A549 (cell line): ENCODE data around the gene HS3ST3B1. TPM values are rescaled to one million over a fixed set of nuclear protein-coding genes. Genes with fewer than 3 reads are reported as not detected.
A peak's percentile ranks its signal among the peaks of the same experiment; 100 is the strongest.

Experiments used
- ATAC-seq, 2 experiments: fragments of 200-7000 bp in 1 of 2; fragments of >200 bp in 1 of 2; cut with Nextera tagmentation in 1 of 2; cut with Tn5 transposase in 1 of 2; 3 replicates each; pipeline versions ENCODE4 v1.8.0 to v1.9.1; 2018 to 2020; ENCODE audit warnings: mild to moderate bottlenecking in 1 of 2, moderate library complexity in 1 of 2
- CTCF ChIA-PET: fragments of 300-600 bp; sonication (Branson Sonifier 250); formaldehyde crosslinking; extraction: SDS; loops from one replicate; lab custom pipeline; 2021; ENCODE audit warnings: antibody characterized with exemption, inconsistent platforms; lab: Yijun Ruan, JAX
- POLR2A ChIA-PET: fragments of 350-600 bp; formaldehyde crosslinking; extraction: SDS; loops from one replicate; lab custom pipeline; 2021; ENCODE audit warnings: antibody characterized with exemption, inconsistent platforms; lab: Yijun Ruan, JAX
- DNase-seq, 2 experiments: peaks; one replicate each; pipeline versions ENCODE4 v3.0.0 to v3.0.0-alpha.2; 2011 to 2016; ENCODE audit warnings: low read depth in 1 of 2, low spot score in 1 of 2
- FAIRE-seq: peaks from 2 replicates; lab custom pipeline; 2011; peaks lifted over from hg19 to GRCh38; lab: Jason Lieb, UNC
- H3K27ac ChIP-seq, 2 experiments: fragments of >200 bp; sonication (Bioruptor Twin); formaldehyde crosslinking; 3 replicates each; pipeline ENCODE4 v1.5.1; 2016 to 2017
- H3K4me1 ChIP-seq: fragments of >200 bp; sonication (Bioruptor Twin); formaldehyde crosslinking; 3 replicates; pipeline ENCODE4 v1.6.1; 2016
- H3K4me2 ChIP-seq: fragments of >200 bp; sonication (Bioruptor Twin); formaldehyde crosslinking; 3 replicates; pipeline ENCODE4 v1.6.1; 2016
- H3K4me3 ChIP-seq: fragments of >200 bp; sonication (Bioruptor Twin); formaldehyde crosslinking; 3 replicates; pipeline ENCODE4 v1.5.1; 2016
- H3K9me3 ChIP-seq: fragments of >200 bp; sonication (Bioruptor Twin); formaldehyde crosslinking; 3 replicates; pipeline ENCODE4 v1.6.1; 2016
- CBX2 ChIP-seq: fragments of 200-600 bp; sonication (generic); IDR thresholded peaks from 2 replicates; pipeline ENCODE4 v1.6.1; 2016; ENCODE audit warnings: low read depth, mild to moderate bottlenecking, borderline replicate concordance
- CBX8 ChIP-seq: fragments of 200-600 bp; sonication (generic); IDR thresholded peaks from 2 replicates; pipeline ENCODE4 v1.6.1; 2016
- CTCF ChIP-seq: fragments of >200 bp; sonication (Bioruptor Twin); formaldehyde crosslinking; IDR thresholded peaks from 3 replicates; pipeline ENCODE4 v1.5.1; 2016
- E2F6 ChIP-seq: IDR thresholded peaks from 2 replicates; pipeline ENCODE4 v1.6.1; 2012; ENCODE audit warnings: low read depth, borderline replicate concordance
- ELK1 ChIP-seq: fragments of 150-350 bp; IDR thresholded peaks from 2 replicates; pipeline ENCODE4 v1.6.1; 2014; ENCODE audit warnings: low read depth, mild to moderate bottlenecking, low read length
- FOSB ChIP-seq: fragments of 250-450 bp; sonication (Bioruptor Pico); IDR thresholded peaks from 2 replicates; pipeline ENCODE4 v1.5.0; 2020; ENCODE audit warnings: mild to moderate bottlenecking, moderate library complexity
- HES2 ChIP-seq: fragments of >200 bp; sonication (Bioruptor Twin); formaldehyde crosslinking; IDR thresholded peaks from 2 replicates; pipeline ENCODE4 v1.6.1; 2016
- HOXA7 ChIP-seq: fragments of 250-450 bp; sonication (Bioruptor Pico); IDR thresholded peaks from 2 replicates; pipeline ENCODE4 v1.5.0; 2020; ENCODE audit warnings: mild to moderate bottlenecking, moderate library complexity
- KDM5A ChIP-seq: fragments of 200-600 bp; sonication (generic); IDR thresholded peaks from 2 replicates; pipeline ENCODE4 v1.6.1; 2016; ENCODE audit warnings: antibody characterized with exemption, mild to moderate bottlenecking
- MAFK ChIP-seq: fragments of 450-650 bp; IDR thresholded peaks from 2 replicates; pipeline ENCODE4 v1.6.1; 2014; ENCODE audit not compliant: partially characterized antibody
- MAZ ChIP-seq: fragments of 150-350 bp; IDR thresholded peaks from 2 replicates; pipeline ENCODE4 v1.6.1; 2014; ENCODE audit warnings: antibody characterized with exemption, low read depth, low read length, borderline replicate concordance
- PHF8 ChIP-seq: fragments of 200-600 bp; sonication (generic); IDR thresholded peaks from 2 replicates; pipeline ENCODE4 v1.6.1; 2016; ENCODE audit warnings: low read depth, mild to moderate bottlenecking, antibody characterized with exemption, moderate library complexity, borderline replicate concordance
- REST ChIP-seq: fragments of 200-600 bp; sonication (generic); IDR thresholded peaks from 2 replicates; pipeline ENCODE4 v1.6.1; 2016; ENCODE audit warnings: antibody characterized with exemption, mild to moderate bottlenecking, moderate library complexity
- SMC3 ChIP-seq: fragments of >200 bp; sonication (Bioruptor Twin); formaldehyde crosslinking; IDR thresholded peaks from 3 replicates; pipeline ENCODE4 v1.6.1; 2018; ENCODE audit warnings: inconsistent platforms
- TFCP2L1 ChIP-seq: fragments of 250-450 bp; sonication (Bioruptor Pico); IDR thresholded peaks from 2 replicates; pipeline ENCODE4 v1.5.0; 2021; ENCODE audit warnings: mild to moderate bottlenecking
- WGBS: methylation state at CpG from one replicate; pipeline ENCODE4 v1.1.6; 2017; ENCODE audit errors: missing lambda C conversion rate; 5-methylcytosine and 5-hydroxymethylcytosine counted together
- polyA plus RNA-seq, 4 experiments: library from polyadenylated mRNA; depleted of rRNA in 3 of 4; stranded (reverse); fragments of >200 nt; fragmentation: RNase III in 1 of 4; extraction: RNeasy Plus Mini Kit Qiagen cat#74134 plus additional on column Dnase treatment in 1 of 4; gene quantifications; 2 replicates in 3 of 4; 3 replicates in 1 of 4; pipeline ENCODE4 v1.2.3, GENCODE V29; 2011 to 2017

Gene HS3ST3B1
- polyA plus RNA-seq, 2 of the 4 experiments (the other 2 are of a cell fraction): 0.15 to 0.44 TPM

GRCh38 chr17:14361945-14362508 is 61.1 kb downstream of the HS3ST3B1 start:
- ATAC-seq (peak in 1 of 2 experiments; percentile 57; a peak in 2 of 6 replicates), DNase-seq (peak in 1 of 2 experiments; percentile 17), FAIRE-seq (no peak)
- H3K4me2 ChIP-seq: no peak overlapping the region
- H3K9me3 ChIP-seq: no peaks in the 10 kb centered on the region
- WGBS: 19% methylated on average over 2 of the region's 2 CpGs
- no peak overlapping the region for H3K4me3 ChIP-seq
- TF ChIP-seq MAZ: no peak
- no peak for TF ChIP-seq HES2
- no peak for TF ChIP-seq ELK1
- no peak for TF ChIP-seq CTCF
- no peak for TF ChIP-seq FOSB (CRISPR knock-in tag)
- TF ChIP-seq MAFK: no peak
- TF ChIP-seq HOXA7 (CRISPR knock-in tag): no peak
- TF ChIP-seq TFCP2L1 (CRISPR knock-in tag): no peak
- ChIA-PET CTCF (interaction anchor here (1.0 kb wide), 1 partner anchor 10 kb away, joined by 3 read pairs; no protein-coding TSS in a partner anchor), POLR2A (no interaction called here)
- H3K27ac ChIP-seq: no peak overlapping the region
- no peaks in the 10 kb centered on the region; the same call in 2 of the 3 replicates for H3K4me1 ChIP-seq

GRCh38 chr17:14366199-14366598 is 65.3 kb downstream of the HS3ST3B1 start:
- ATAC-seq (no peak), FAIRE-seq (no peak), DNase-seq (no peak)
- no peaks in the 10 kb centered on the region; the same call in 2 of the 3 replicates for H3K4me1 ChIP-seq
- no peak overlapping the region for H3K4me2 ChIP-seq
- H3K4me3 ChIP-seq: no peak overlapping the region
- 9% methylated on average over 3 of the region's 3 CpGs for WGBS
- no peaks in the 10 kb centered on the region for H3K9me3 ChIP-seq
- ChIA-PET CTCF (interaction anchor here (0.6 kb wide), 1 partner anchor 1140 kb away, joined by 3 read pairs; no protein-coding TSS in a partner anchor), POLR2A (no interaction called here)
- H3K27ac ChIP-seq: no peak overlapping the region
- TF ChIP-seq REST (no peak), KDM5A (no peak), PHF8 (no peak), CBX8 (no peak), CBX2 (no peak)

- H3K4me3 ChIP-seq: no peak overlapping the region
- no peak overlapping the region for H3K4me2 ChIP-seq
- no peaks in the 10 kb centered on the region for H3K9me3 ChIP-seq
- ATAC-seq: no peak
- FAIRE-seq: no peak
- ChIA-PET CTCF (no interaction called here), POLR2A (no interaction called here)
- DNase-seq: no peak
- no peak overlapping the region for H3K27ac ChIP-seq
- H3K4me1 ChIP-seq: no peaks in the 10 kb centered on the region
- WGBS: 62% methylated on average over 6 of the region's 6 CpGs
- TF ChIP-seq TFCP2L1 (CRISPR knock-in tag) (no peak), SMC3 (no peak), E2F6 (no peak)
These were observed 71.6 kb downstream of the HS3ST3B1 start for GRCh38 chr17:14372461-14372860.
